Sigmoid colon (tissue), 4 donors: Measurements from ENCODE around the gene SQOR.

Experiments
- CTCF ChIP-seq, 4 experiments: fragments of 450-650 bp in 3 of 4; fragments of 200-600 bp in 1 of 4; IDR thresholded peaks; one replicate each; pipeline ENCODE4 v1.5.1; 2016 to 2019; ENCODE audit warnings: antibody characterized with exemption in 4 of 4, mild to moderate bottlenecking in 3 of 4, moderate library complexity in 2 of 4
- EP300 ChIP-seq, 4 donors: sonication (generic); formaldehyde crosslinking; IDR thresholded peaks; one replicate each; pipeline ENCODE4 v1.6.1; 2017; ENCODE audit warnings: antibody characterized with exemption in 4 of 4
- POLR2A ChIP-seq, 2 donors: fragments of 450-650 bp; IDR thresholded peaks; one replicate each; pipeline ENCODE4 v1.6.1; 2016; ENCODE audit warnings: antibody characterized with exemption in 2 of 2, mild to moderate bottlenecking in 2 of 2, moderate library complexity in 2 of 2
- POLR2AphosphoS5 ChIP-seq, 4 donors: sonication (generic); formaldehyde crosslinking; IDR thresholded peaks; one replicate each; pipeline ENCODE4 v1.6.1; 2017; ENCODE audit warnings: antibody characterized with exemption in 4 of 4

DNA sequence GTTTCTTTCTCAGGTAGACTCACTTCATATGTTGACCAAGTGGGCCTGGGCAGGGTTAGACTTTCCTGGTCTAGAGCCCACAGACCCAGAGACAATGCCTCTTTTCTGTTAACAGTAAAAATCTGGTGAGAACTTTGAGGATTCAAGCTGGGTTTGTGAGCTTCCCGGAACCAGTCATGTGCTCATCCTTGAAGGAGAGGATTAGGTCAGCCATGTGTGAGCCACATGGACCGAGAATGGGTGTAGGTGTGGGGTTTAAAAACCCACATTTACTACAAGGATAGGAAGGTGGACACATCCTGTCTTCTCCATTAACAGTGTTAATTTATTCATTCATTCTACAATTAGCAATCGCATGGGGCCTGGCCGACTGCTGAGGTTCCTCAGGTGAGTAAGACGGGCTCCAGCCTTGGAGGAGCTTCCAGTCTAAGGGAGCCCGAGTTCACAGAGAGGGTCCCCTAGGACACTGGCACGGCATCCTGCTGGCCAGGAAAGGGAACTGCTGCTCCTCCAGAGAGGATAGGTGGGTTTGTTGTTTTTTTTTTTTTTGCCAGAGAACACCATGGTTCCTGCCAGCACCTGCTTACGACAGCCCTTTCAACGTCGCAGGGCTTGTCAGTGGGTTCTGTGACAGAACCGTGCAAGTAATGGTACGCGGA lies 69.0 kb downstream of the SQOR start:
- TF ChIP-seq CTCF (IDR thresholded peaks at IDR 0.05) (no peak), EP300 (IDR thresholded peaks at IDR 0.05) (no peak), POLR2A (IDR thresholded peaks at IDR 0.05) (no peak), POLR2AphosphoS5 (IDR thresholded peaks at IDR 0.05) (no peak)
